HG03460 (cell line): ENCODE measurements around the gene PRR16.
"Not testable (repeated sequence)": the region's sequence is repeated elsewhere in the genome, so short reads cannot be mapped to it uniquely, and the experiment has no call there.

Experiments used
- ATAC-seq: cut with Tn5 transposase; IDR thresholded peaks from one replicate; pipeline ENCODE4 v1.9.1; 2021; ENCODE audit not compliant: unreplicated experiment

PRR16 gene

GRCh38 chr5:120631611-120632010 lies 167.5 kb downstream of the PRR16 start:
- ATAC-seq = no peak

GRCh38 chr5:120632430-120632829 lies 168.3 kb downstream of the PRR16 start:
- no peak for ATAC-seq

DNA sequence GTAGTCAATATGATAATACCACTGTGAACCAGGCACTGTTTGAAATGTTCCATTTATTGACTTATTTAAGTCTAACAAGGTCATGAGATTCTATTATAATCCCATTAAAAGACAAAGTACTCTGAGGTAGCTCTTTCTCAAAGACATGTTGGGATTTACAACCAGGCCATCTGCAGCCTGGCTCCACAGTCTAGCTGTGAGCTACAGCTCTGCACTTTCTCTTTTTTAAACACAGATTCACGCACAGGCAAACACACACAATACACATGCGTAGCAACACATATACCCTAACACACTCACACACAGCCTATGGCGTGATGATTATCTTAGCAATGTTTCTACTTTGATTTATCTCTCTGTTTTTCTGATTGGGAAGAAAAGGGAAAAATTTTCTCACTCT lies 174.3 kb downstream of the PRR16 start:
- ATAC-seq = no peak

- no peak for ATAC-seq
Observed at GRCh38 chr5:120640778-120641177, 176.7 kb downstream of the PRR16 start.

DNA sequence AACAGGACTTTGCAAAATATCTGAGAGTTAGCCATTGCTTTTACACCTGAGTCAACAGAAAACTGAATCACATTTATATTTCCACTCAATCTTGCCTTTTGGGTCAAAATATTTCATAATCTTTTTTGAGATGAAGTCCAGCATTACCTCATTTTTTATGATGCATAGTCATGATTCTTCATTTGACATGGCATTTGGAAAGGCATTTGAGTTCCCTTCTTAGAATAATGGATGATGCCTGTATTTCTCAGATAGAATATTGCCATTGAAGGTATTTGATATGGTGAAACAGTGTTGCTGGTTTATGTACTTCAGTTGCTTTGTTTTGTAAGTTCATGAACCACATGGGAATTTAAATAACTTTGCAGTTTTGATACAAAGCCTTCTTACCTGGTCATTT lies 180.4 kb downstream of the PRR16 start:
- no peak for ATAC-seq

- no peak for ATAC-seq
Observed at GRCh38 chr5:120655828-120656435, 191.8 kb downstream of the PRR16 start.

- no peak for ATAC-seq
Observed at GRCh38 chr5:120657104-120657503, 193.0 kb downstream of the PRR16 start.

DNA sequence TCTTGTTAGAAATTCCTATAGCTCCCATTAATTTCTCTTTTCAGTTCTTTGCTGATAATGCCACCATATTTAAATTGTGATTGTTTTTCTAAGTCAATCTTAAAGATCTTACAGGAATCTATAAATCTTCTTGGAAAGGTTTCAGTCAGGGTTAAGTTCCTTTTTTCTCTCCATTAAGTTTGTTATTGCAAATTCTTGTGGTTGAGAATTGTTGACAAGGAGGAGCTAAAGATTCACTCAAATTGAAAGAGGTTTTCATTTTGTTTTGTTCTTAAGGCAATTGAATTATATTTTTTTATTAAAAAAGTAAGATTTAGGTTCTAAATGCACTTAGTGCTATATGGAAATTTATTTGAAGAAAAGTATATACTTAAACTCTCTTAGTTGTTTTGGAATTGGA lies 213.4 kb downstream of the PRR16 start:
- no peak for ATAC-seq

- no peak for ATAC-seq
Observed at GRCh38 chr5:120678279-120678678, 214.2 kb downstream of the PRR16 start.

GRCh38 chr5:120682851-120683250 lies 218.8 kb downstream of the PRR16 start:
- ATAC-seq = no peak

- no peak for ATAC-seq
Observed at GRCh38 chr5:120683580-120683979, 219.5 kb downstream of the PRR16 start.

DNA sequence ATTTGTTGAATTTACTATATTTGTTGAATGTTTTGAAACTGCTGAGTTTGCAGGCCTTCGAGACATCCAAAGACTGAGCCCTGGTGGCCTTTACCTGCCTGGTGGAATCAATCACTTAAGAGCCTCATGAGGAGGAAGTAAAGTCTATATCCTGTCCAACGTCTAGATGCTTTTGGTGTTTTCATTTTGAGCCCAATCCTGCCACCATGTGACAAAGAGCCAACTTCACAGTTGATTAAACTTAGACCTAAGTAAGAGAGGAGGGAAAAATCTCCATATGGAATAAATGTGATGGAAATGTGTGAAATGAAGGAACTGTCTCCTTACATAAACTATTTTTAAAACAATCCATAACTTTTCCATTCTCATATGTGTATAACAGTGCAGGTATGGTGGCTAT lies 220.1 kb downstream of the PRR16 start:
- no peak for ATAC-seq

DNA sequence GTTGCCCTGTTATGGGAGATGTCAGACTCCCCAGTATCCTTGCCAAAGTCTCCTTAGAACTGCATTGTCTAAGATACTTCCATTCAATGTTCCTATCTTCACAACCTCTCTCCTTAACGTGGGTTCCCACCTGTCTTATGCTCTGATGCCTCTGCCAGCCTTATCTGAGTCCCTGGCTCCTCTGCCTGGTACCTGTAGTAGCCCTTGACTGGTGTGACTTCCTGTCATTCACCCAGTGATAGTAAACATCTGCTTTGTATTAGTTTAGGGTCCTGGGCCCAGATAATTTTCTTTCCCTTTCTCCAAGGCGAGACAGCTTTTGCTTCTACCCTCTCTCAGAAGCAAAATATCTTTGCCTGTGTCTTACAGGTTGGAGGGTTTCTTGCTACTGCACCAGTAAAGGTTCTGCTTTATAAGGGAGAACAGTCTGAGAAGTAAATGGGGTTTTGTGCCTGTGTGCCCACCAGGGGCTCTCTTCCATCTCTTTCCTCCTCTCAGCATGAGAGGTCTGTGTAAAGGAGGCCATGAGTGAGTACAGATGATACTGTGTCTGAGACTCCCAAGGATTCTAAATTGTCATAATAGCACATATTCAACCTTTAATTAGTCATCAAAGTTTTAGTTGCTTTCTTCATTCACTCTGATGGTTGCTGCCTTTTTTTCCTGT lies 220.8 kb downstream of the PRR16 start:
- no peak for ATAC-seq

GRCh38 chr5:120690621-120691407 lies 226.7 kb downstream of the PRR16 start:
- ATAC-seq = no peak

GRCh38 chr5:120692325-120692724 lies 228.2 kb downstream of the PRR16 start:
- ATAC-seq = no peak

DNA sequence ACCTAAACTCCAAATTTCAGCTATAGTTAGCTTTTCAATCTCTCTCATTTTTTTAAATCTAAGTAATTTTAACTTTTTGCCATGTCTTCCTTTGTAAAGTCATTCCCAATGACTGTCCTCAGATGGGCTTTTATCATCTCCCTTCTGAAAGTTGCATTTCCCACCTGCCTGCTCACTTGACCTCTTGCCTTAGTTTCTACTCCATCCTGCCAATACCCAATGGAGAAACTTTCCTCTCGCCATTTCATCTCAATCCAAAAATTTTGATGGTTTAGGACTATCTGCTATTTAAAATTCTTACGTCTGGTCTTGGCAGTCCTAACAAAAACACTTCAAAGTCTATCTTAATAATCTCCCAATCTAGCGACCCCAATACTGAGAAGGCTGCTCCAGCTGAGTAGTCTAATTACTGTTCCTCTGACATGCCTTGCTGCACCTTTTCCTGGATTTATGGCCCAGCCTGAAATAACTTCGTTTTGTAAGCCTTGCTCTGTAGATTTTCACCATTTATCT lies 231.3 kb downstream of the PRR16 start:
- no peak for ATAC-seq

DNA sequence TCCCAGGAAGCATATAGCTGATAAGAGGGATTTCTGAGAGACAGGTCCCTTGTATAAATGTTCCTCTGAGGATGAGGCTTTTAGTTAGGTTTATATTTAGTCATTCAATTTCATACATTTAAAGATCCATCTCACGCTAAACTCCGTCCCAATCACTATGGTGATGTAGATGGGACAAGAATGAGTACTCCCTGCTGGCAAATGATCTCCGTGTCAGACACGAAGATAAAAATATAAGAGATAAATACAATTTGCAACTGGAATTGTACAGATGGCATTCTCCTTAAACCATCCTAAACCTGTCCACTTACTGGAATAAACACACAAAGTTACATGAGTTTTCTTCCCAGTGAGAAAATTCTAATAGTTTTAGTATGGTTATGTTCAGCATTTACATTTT lies 233.0 kb downstream of the PRR16 start:
- ATAC-seq = no peak

GRCh38 chr5:120697670-120698327 lies 233.7 kb downstream of the PRR16 start:
- not testable (repeated sequence) for ATAC-seq

DNA sequence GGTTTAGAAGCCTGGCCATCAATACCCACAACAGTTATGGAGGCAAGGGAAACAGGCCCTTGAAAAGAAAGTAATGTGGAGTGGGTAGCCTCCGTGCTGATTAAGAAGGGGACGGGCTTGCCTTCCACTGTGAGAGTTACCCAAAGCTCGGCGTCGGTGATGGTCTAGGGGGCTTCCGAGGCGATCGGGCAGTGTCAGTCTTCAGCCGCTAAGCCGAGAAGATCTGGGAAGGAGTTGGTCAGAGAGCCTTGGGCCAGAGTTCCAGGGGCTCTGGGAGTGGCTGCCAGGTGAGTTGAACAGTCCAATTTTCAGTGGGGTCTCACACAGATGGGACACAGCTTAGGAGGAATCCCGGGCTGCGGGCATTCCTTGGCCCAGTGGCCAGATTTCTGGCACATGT lies 236.6 kb downstream of the PRR16 start:
- not testable (repeated sequence) for ATAC-seq

DNA sequence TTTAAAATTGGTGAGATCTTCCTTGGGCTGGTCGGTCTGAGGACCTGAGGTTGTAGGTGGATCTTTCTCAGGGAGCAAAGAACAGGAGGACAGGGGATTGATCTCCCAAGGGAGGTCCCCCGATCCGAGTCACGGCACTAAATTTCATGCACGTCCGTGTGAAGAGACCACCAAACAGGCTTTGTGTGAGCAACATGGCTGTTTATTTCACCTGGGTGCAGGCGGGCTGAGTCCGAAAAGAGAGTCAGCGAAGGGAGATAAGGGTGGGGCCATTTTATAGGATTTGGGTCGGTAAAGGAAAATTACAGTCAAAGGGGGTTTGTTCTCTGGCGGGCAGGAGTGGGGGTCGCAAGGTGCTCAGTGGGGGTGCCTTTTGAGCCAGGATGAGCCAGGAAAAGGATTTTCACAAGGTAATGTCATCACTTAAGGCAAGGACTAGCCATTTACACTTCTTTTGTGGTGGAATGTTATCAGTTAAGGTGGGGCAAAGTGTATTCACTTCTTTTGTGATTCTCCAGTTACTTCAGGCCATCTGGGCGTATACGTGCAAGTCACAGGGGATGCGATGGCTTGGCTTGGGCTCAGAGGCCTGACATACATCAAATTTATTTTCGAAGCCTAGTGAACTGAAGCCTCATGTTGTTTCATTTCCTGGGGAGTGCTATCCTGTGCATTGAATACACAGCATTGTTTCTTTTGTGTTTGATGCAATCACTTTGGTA lies 238.9 kb downstream of the PRR16 start:
- ATAC-seq = not testable (repeated sequence)
